HG03520 (cell line): Measurements from ENCODE around the gene FKBP5.
"Not testable (repeated sequence)": the region's sequence is repeated elsewhere in the genome, so short reads cannot be mapped to it uniquely, and the experiment has no call there.

Experiments
- ATAC-seq: cut with Tn5 transposase; IDR thresholded peaks from one replicate; pipeline ENCODE4 v1.9.1; 2021; ENCODE audit warnings: mild to moderate bottlenecking, moderate library complexity; ENCODE audit not compliant: unreplicated experiment

Gene FKBP5

GRCh38 chr6:35550437-35550836 is 138.3 kb downstream of the FKBP5 start:
- no peak for ATAC-seq

- no peak for ATAC-seq
Observed at GRCh38 chr6:35547676-35548075, 141.0 kb downstream of the FKBP5 start.

- ATAC-seq, result no peak
Observed at GRCh38 chr6:35544769-35545361, 143.8 kb downstream of the FKBP5 start.

- ATAC-seq, result no peak
Observed at GRCh38 chr6:35543459-35544193, 145.1 kb downstream of the FKBP5 start.

- ATAC-seq, result no peak
Observed at GRCh38 chr6:35541836-35542235, 146.9 kb downstream of the FKBP5 start.

- no peak for ATAC-seq
Observed at GRCh38 chr6:35539223-35539622, 149.5 kb downstream of the FKBP5 start.

- not testable (repeated sequence) for ATAC-seq
Observed at GRCh38 chr6:35535847-35536246, 152.9 kb downstream of the FKBP5 start.

GRCh38 chr6:35534407-35535170 is 154.1 kb downstream of the FKBP5 start:
- ATAC-seq, result no peak

GRCh38 chr6:35533981-35534380 is 154.7 kb downstream of the FKBP5 start:
- no peak for ATAC-seq

GRCh38 chr6:35532126-35532525 is 156.6 kb downstream of the FKBP5 start:
- ATAC-seq, result no peak

- no peak for ATAC-seq
Observed at GRCh38 chr6:35524380-35525020, 164.2 kb downstream of the FKBP5 start.
